HG03066 (cell line): ENCODE data around the gene GNG13.
"Not testable (repeated sequence)": the region's sequence is repeated elsewhere in the genome, so short reads cannot be mapped to it uniquely, and the experiment has no call there.

Source experiments
- ATAC-seq: cut with Tn5 transposase; IDR thresholded peaks from one replicate; pipeline ENCODE4 v1.9.1; 2021; ENCODE audit warnings: low read depth; ENCODE audit not compliant: unreplicated experiment

The GNG13 gene

DNA sequence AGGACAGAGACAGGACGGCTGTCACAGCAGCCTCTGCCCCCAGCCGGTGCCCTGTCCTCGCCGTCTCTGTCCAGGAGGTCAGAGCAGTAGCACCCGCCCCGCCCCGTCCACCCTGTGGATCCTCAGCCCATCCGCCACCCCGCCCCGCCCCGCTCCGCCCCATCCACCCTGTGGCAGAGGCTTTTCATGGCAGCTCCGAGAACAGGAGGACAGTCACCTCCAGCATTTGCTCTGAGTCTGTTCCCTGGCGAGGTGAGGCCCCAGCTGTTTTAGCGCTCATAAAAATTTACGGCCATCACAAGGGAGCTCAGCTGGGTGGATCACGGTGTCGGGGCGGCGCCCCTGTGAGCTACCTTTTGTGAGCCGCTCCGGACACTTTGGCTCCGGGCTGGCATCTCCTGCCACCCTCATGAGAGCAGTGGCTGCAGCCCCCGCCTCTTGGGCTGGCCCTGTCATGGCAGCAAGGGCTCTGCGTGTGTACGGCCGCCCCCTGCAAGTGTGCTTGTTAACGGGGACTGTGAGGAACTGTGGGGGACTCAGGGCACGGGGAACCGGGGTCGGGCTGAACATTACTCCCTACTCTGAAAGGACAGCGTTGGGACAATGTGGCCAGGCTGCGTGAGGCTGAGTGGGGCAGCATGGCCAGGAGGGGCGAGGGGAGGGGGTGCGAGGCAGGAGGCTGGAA, 32.3 kb upstream of the GNG13 start:
- no peak for ATAC-seq

DNA sequence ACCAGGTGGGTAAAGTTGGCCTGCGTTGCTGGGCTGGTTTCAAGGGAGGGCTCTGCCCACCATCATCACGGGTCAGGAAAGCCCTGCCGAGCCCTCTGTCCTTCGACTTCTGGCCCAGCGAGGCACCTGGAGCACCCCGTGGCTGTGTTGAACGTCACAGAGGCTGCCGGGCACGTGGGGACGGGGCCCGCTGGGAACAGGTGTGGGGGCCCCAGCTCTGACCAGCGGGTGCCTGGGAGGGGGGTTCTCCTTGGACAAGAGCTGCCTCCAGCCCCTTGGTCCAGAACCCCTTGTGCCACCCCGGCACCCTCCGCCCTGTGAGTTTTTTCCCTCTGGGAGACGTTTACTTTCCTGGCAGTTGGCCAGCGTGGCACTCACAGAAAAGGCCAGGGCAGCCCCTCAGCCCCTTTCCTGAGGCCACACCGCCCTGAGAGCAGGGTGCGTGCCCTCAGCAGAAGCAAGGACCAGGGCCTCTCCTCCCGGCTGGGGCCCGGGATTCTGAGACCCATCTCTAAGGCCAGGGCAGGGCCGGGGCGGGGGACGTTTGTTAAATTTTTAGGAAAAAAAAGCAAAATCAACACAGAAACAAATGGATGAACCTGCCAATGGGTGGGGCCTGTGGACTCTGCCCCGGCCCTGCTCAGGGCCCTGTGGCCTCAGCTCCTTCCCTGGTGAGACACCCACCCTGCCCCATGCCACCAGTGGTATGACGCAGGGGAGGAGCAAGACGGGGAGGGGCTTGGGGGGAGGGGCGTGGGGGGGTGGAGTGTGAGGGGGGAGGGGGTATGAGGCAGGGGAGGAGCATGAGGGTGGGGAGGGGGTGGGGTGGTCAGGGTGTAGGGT, 31.3 kb upstream of the GNG13 start:
- ATAC-seq = no peak

DNA sequence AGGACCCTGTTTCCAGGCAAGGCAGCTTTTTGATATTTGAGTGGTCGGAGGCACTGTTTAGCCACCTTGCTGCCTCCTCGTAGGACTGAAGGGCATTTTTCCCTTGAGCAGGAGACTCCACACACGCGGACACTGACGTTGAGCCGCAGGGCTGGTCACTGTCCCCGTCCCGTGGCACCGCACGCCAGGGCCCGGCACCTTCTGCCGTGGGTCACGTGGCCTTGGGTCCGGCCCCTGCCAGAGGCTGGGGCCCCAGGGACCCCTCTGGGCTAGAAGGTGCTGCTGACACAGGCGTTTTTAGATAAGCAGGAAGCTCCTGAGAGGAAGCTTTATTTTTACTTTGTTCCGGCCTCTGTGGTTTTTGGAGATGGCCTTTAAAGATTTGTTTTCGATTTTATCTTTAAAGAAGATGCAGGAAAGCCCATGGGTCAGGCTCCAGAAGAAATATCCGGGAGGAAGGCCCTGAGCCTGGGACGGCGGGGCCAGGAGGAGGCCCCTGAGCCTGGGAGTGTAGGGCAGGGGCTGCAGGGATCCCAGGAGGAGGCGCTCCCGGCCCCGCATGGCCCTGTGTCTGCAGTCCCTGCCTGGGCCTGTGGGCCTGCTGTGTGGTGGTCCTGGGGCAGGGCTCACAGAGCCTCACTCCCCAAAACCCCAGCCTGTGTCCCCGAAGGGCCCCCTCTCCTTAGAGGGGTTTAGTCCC, 30.5 kb upstream of the GNG13 start:
- ATAC-seq = no peak

DNA sequence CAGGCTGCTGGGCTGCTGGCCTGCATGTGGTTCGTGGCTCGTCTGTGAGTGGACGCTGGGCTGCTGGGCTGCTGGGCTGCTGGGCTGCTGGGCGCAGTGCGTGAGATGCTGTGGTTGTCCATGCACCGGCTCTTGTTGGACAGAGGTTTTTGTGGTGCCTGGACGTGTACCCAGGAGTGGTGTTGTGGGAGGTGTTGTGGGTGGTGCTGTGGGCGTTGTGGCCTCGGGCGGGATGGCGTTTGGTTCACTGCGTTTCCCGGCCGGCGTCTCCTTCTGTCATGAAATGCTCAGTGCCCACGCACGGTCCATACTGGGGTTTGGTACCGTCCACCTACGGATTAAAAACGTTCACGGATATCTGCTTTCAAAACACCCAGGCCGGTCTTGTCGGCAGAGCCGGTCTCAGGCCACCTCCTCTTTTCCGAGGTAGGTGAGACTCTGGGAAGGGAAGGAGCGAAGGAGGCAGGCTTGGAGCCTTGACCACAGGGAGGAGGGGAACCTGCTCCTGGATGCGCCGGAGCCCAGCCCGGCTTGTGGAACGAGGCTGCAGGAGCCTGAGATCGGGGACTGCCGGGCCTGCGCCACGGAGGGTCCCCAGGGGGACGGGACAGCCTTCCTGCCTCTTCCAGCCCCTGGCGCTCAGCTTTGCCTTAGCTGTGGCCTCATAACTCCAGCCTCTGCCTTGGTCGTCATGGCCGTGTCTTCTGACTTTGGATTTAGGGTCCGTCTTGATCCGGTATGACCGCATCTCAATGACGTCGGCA, 29.8 kb upstream of the GNG13 start:
- no peak for ATAC-seq

DNA sequence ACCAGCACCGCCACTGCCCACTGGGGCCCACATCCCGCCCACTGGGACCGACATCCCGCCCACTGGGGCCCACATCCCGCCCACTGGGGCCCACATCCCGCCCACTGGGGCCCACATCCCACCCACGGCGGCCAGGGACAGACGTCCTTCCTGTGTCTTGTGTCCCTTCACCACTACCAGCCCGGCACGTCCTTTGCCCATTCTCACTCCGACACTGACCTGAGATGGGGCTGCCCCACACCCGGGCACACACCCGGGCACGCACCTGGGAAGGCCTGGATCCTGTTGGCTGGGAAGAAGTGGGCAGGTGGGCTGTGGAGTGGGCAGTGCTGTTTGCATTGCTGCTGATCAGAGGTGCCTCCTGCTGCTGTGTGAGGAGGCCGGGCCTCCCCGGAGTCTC, 28.4 kb upstream of the GNG13 start:
- ATAC-seq = no peak

DNA sequence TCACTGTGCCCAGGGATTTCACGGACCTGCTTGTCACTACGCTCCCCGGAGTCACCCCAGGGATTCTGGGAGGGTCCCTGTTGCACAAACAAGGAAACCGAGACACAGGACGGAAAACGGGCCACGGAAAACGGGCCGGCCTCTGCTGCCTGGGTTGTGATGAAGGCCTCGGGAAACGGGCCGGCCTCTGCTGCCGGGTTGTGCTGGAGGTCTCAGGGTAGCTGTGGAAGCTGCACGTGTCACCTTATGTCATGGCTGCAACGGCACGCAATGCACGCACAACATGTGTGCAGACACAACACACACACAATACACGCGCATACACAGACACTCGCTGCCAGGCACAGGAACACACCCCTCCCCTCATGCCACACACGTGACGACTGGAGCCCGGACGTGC, 27.0 kb upstream of the GNG13 start:
- ATAC-seq = no peak

DNA sequence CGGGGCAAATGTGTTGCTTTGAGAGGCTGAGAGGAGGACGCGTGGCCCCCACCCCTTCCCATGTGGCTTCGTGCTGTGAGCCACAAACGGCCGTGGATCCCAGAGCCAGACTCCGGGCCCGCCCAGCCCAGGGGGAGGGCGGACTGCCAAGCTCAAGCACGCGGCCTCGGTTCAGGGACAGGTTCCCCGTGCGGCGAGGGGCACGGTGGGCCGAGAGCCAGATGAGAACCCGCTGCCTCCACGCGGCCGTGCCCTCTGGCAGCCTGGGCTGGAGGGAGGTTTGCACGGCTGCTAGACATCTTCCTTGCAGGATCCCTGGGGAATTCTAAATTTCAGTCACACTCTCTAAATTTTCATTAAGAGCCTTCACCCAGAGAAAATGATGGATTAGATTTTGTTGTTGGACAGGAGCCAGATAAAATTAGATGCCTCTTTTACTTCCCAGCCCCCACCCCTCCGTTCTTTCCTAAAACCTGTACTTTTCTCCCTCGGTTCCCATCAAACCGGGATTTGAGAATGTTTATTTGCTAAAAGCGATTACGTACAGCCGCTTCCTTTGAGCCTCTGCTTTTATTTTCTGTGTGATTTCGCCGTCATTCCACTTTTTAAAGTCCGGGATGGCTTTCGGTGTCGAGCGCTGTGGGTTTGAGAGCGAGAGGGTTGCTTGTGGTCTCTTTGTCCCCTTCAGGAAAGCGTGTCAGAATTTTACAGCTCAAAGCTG, 25.0 kb upstream of the GNG13 start:
- ATAC-seq = no peak

DNA sequence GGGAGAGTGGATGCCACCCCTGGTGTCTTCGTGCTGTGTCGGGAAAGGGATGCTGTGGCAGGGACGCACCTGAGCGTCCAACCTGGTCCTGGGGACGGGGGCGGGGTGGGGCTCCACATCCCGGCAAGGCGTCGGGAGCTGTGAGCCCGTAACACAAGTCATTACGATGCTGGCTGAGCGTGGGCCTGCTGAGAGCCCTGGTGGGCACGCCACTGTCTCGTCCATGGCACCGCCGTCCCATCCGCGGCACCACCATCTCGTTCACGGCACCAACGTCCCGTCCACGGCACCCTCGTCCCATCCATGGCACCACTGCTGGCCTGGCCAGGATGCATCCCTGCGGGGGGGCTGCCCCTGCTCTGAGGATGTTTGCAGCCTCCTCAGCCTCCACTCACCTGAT, 24.1 kb upstream of the GNG13 start:
- no peak for ATAC-seq

DNA sequence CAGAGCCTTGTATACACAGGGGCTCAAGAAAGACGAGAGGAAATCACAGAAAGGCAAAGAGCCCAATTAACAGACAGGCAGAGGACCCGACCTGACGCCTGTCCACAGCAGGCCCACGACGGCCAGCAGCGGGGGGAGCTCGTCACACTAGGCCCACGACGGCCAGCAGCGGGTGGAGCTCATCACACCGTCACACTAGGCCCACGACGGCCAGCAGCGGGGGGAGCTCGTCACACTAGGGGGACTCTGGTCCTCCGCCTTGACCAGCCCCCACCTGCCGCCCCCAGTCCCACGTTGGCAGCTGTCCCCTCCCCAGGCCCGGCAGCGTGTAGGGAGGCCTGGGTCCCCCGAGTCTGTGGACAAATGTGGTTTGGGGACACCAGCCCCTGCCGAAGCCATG, 23.7 kb upstream of the GNG13 start:
- no peak for ATAC-seq

DNA sequence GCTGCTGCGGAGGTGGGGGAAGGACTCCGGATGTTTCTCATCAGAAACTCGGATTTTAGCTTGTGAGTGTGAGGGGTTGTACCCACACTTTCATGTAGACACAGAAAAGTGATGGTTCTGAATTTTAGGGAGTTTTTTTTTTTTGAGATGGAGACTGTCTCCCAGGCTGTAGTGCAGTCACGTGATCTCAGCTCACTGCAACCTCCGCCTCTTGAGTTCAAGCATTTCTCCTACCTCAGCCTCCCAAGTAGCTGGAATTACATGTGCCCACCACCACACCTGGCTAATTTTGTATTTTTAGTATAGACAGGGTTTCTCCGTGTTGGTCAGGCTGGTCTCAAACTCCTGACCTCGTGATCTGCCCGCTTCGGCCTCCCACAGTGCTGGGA, 22.4 kb upstream of the GNG13 start:
- ATAC-seq = no peak

DNA sequence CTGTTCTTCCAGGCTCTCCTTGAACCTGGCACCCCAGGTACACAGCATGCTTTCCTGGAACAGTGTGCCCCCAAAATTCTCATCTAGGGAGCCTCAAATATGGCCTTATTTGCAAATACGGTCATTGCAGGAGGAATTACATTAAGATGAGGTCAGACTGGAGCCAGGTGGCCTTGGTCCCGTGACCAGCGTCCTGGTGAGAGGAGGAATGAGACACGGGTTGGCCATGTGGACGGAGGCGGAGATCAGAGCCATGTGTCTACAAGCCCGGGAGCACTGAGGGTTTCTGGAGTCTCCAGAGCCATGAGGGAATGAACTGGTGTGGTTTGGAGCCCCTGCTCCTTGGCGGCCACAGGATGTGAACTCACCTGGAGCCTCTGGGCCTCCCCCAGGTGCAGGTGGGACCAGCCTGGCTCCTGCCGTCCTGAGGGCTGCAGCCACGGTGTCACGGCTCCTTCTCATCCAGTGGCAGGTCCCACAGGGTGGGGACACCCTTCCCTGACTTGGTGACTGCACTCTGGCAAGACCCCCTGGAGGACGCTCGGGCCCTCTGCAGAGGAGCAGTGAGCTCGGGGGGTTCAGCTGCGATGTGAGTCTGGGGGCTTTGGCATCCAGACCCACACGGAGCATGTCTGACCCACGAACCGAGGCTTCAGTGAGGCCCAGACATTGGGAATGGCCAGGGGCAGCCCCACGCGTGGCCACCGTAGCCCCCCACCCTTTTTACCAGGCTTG, 21.8 kb upstream of the GNG13 start:
- ATAC-seq = no peak

DNA sequence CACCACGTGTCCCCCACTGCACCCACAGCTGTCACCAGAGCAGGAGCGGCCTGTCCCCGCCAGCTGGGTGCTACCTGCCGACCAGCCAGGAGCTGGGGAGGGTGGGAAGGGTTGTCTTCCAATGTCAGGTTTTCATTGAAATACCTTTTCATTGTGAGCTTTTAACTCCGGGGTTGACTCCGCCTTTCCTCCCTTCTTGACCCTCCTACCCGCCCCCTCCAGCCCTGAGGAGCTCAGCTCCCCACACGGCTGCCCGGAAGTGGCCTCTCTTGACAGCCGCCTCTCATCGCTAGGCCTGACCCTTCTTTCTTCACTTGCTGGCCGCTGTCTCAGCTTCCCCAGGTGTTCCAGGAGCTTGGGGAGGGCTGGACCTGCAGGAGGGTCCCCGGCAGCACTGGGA, 21.2 kb upstream of the GNG13 start:
- ATAC-seq = no peak

DNA sequence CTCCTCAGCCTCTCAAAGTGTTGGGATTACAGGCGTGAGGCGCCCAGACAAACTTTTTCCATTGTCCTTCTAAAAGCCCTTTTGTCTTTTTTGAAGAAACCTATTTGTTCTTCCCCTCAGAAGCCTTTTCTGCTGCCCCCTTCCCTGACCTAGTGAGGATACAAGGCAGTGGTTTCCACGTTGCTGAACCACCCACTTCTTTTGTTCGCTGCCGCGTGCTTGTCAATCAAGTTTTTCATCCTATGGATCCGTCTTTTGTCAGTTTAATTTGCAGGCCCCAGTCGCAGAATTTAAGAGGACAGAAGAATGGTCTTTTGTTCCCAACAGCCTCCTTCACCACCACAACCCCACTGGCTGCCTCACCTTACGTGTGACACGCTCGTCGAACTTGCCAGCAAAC, 20.2 kb upstream of the GNG13 start:
- ATAC-seq = no peak

DNA sequence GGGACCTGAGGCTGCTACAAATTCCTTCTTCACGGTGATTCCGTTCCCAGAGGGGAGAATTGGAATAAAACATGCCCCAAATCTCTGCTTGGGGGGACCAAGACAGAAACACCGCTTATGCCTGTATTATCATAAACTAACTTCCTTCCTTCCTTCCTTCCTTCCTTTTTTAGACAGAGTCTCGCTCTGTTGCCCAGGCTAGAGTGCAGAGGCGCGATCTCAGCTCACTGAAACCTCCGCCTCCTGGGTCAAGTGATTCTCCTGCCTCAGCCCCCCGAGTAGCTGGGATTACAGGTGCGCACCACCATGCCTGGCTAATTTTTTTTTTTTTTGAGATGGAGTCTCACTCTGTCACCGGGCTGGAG, 19.5 kb upstream of the GNG13 start:
- ATAC-seq = not testable (repeated sequence)

DNA sequence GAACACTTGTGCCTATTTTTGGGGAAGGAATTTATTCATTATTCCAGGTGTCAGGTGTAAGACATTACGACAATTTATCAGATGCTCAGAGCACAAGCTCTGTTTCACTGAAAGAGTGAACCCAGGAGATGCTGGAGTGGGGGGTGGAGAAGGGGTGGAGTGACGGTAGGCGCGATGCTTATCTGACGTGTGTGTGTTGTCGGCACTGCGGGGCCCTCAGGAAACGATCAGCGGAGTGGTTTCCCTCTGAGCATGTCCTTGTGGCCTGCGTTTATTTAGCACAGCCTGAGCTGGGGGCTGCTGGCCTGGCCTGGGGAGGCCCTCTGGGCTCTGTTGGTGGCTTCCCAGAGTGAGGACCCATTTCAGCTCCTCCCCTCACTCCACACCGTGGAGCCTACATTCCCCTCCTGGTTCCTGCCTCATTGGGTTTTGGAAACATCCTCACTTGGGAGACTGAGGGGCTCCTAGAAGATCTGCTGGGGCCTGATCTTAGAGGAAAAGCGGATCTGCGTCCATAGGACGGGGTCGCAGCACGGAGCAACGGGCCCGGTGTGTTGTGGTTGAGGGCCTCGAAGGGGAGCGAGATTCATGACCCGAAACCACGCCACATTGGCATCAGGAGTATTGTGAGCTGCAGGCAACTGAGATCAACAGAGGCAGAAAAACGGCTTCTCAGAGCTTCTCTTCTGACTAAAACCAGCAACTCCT, 19.0 kb upstream of the GNG13 start:
- no peak for ATAC-seq

DNA sequence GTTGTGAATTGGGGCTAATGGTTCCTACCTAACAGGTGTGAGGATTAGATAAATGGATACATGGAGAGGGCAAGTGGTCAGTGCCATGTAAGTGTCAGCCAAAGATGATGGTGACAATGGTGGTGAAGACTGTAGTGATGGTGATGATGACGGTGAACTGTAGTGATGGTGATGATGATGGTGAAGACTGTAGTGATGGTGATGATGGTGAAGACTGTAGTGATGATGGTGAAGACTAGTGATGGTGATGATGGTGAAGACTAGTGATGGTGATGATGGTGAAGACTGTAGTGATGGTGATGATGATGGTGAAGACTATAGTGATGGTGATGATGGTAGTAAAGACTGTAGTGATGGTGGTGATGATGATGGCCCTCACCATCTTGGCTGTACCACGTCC, 18.1 kb upstream of the GNG13 start:
- no peak for ATAC-seq

DNA sequence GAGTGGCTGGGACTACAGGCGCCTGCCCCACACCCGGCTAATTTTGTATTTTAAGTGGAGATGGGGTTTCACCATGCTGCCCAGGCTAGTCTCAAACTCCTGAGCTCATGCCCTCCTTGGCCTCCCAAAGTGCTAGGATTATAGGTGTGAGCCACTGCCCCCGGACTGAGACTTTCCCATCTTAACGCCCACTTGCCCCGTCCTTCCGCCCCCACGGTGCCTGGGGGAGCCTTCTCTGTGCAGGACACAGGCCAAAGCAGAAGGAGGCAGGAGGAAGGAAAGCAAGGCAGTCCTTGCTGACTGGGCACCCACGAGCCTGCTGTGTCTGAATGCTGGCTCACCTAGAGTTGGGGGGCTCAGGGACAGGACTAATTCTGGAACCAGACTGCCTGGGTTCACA, 17.6 kb upstream of the GNG13 start:
- ATAC-seq = no peak

DNA sequence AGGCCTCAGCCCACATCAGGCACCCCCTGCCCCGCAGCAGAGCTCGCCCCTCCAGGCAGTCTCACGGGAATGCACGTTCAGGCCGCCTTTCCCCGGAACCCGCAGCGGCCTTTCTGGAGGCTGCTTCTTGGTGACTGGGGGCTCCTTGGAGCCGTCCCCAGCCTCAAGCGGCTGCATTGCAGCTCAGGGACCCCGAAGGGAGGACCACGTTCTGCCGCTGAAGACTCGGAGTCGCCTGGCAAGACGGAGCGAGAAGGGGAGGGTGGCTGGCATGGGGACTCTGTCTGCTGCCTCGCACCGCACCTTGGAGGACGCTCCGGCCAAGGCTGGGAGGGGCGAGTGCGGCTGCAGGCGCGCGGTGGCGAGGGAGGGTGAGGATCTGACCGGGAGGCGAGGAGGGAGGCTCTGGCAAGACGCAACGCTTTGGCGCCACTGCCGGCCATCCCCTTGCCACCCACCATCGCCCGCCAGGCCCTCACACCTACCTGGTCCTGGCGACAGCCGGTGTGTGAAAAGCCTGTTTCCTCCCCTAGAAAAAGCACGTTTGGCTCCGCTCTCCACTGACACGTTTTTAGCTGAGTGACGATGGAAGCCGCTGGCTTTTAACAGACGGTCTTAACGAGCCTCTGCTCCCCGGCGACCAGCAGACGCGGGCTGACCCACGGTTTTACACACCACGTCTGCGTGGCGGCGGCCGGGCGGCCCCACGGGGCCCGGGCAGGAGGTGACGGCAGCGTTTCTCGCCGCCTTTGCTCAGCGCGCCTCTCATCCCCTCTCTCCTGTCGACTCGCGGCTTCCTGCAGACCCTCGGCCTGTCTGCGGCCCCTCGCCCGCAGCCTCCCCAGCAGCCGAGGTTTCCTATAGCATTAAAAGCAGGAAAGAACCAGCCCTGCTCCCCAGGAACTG, 16.7 kb upstream of the GNG13 start:
- ATAC-seq = no peak
